ENCODE measurements around the gene CDK5.

CDK5 gene

DNA sequence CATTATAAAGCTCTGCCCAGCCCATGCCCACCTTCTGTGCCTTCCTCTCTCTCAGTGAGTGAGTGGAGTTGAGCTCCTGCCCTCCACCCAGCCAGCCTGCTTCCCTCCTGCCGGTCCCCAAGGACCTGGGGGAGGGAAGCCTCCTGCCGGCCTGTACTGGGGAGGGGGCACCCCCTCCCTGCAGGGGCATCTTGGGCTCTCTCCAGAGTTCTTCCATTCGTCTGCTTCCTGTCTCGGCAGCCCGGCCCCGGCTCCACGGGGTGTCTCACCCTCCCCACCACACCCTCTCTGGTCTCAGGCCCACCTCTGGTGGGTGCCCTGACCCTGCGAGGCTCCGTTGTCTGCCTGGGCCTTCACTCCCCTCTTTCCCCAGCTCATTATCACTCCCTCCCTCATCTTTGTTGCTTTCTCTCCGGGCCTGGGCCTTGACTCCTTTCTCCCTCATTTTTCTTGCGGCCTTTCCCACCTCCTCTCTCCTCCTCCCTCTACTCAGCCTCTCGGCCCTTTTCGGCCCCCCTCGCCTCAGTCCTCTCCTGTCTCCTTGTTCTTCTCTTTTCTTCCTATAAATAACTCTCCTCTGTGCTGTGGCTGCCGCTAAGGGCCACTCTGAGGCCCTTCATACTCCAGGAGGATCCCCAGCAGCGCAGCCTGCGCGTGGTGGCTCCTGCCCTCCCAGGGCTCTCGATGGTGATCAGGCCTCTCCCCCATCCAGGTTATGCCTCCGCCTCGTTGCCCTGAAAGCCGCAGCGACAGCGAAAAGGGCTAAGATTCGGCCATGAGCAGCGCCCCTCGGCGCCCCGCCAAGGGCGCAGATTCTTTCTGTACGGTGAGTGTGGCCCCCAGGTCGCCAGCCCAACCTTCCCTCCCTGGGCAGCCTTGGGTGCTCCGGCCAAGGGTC, 3.8 kb upstream of the CDK5 start:
- H3K27ac ChIP-seq (ENCODE audit: low read depth, low read length, severe bottlenecking): peak overlapping the region; percentile 49
- H3K9me3 ChIP-seq (ENCODE audit: control insufficient read depth, low read length): no peaks in the 10 kb centered on the region
- WGBS, 2 experiments (ENCODE audit: insufficient coverage in 2 of 2): 26 to 40% methylated on average over 23 to 32 of the region's 33 CpGs
- H3K4me3 ChIP-seq (ENCODE audit: extremely low read depth, insufficient read depth, low read length, poor library complexity, severe bottlenecking): peak overlapping the region; percentile 85
- H3K4me1 ChIP-seq (ENCODE audit: control insufficient read depth, insufficient read depth, low read length, poor library complexity, severe bottlenecking): peaks cover 40% of the 10 kb centered on the region
- H3K36me3 ChIP-seq (ENCODE audit: control insufficient read depth, insufficient read depth, low read length): peaks cover 38% of the 10 kb centered on the region

- H3K4me1 ChIP-seq (ENCODE audit: control insufficient read depth, insufficient read depth, low read length, poor library complexity, severe bottlenecking): peaks cover 40% of the 10 kb centered on the region
- WGBS, 2 experiments (ENCODE audit: insufficient coverage in 2 of 2): 5 to 15% methylated on average over 13 to 15 of the region's 21 CpGs
- no peaks in the 10 kb centered on the region for H3K9me3 ChIP-seq (ENCODE audit: control insufficient read depth, low read length)
- peak overlapping the region; percentile 85 for H3K4me3 ChIP-seq (ENCODE audit: extremely low read depth, insufficient read depth, low read length, poor library complexity, severe bottlenecking)
- no peak overlapping the region for H3K27ac ChIP-seq (ENCODE audit: low read depth, low read length, severe bottlenecking)
- H3K36me3 ChIP-seq (ENCODE audit: control insufficient read depth, insufficient read depth, low read length): peaks cover 30% of the 10 kb centered on the region
Observed at GRCh38 chr7:151060416-151061212, 2.9 kb upstream of the CDK5 start.

DNA sequence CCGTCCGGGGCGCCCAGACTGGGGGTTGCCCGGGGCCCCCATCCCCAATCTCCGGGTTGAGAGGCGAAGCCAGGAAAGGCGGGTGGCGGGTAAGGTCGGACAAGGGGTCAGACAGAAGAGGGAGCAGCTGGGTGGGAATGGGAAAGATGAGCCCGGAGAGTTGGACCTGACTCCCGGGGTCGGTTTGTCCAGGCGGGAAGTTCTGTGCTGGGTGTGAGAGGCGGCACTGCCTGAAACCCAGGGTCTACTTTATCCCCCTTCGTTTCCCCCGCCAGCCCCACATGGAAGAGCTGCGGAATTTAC, 2.4 kb upstream of the CDK5 start:
- Histone ChIP-seq H3K9me3 (ENCODE audit: control insufficient read depth, low read length) (no peaks in the 10 kb centered on the region), H3K27ac (ENCODE audit: low read depth, low read length, severe bottlenecking) (no peak overlapping the region), H3K4me3 (ENCODE audit: extremely low read depth, insufficient read depth, low read length, poor library complexity, severe bottlenecking) (peak overlapping the region; percentile 85), H3K4me1 (ENCODE audit: control insufficient read depth, insufficient read depth, low read length, poor library complexity, severe bottlenecking) (peaks cover 40% of the 10 kb centered on the region), H3K36me3 (ENCODE audit: control insufficient read depth, insufficient read depth, low read length) (peaks cover 24% of the 10 kb centered on the region)
- 0% methylated on average over 2 to 7 of the region's 17 CpGs for WGBS, 2 experiments (ENCODE audit: insufficient coverage in 2 of 2)

GRCh38 chr7:151059367-151060112, 1.8 kb upstream of the CDK5 start, which contains the start of gene SLC4A2:
Gene SLC4A2 (plus strand): TSS chr7:151059589. CDS start chr7:151061988, 2,399 bp downstream.
- H3K27ac ChIP-seq (ENCODE audit: low read depth, low read length, severe bottlenecking): peak within 1 kb of the TSS; percentile 96
- WGBS, 2 experiments (ENCODE audit: insufficient coverage in 2 of 2): 0 to 1% methylated on average over 9 to 44 of the region's 75 CpGs
- H3K4me1 ChIP-seq (ENCODE audit: control insufficient read depth, insufficient read depth, low read length, poor library complexity, severe bottlenecking): peaks cover 40% of the 10 kb centered on the region
- peaks cover 22% of the 10 kb centered on the region for H3K36me3 ChIP-seq (ENCODE audit: control insufficient read depth, insufficient read depth, low read length)
- H3K4me3 ChIP-seq (ENCODE audit: extremely low read depth, insufficient read depth, low read length, poor library complexity, severe bottlenecking): peak within 1 kb of the TSS; percentile 85
- no peaks in the 10 kb centered on the region for H3K9me3 ChIP-seq (ENCODE audit: control insufficient read depth, low read length)

- Histone ChIP-seq H3K27ac (ENCODE audit: low read depth, low read length, severe bottlenecking) (peak overlapping the region; percentile 96), H3K4me1 (ENCODE audit: control insufficient read depth, insufficient read depth, low read length, poor library complexity, severe bottlenecking) (peaks cover 37% of the 10 kb centered on the region), H3K9me3 (ENCODE audit: control insufficient read depth, low read length) (no peaks in the 10 kb centered on the region), H3K4me3 (ENCODE audit: extremely low read depth, insufficient read depth, low read length, poor library complexity, severe bottlenecking) (peak overlapping the region; percentile 85), H3K36me3 (ENCODE audit: control insufficient read depth, insufficient read depth, low read length) (peaks cover 17% of the 10 kb centered on the region)
- WGBS, 2 experiments (ENCODE audit: insufficient coverage in 2 of 2): 13 to 21% methylated on average over 15 of the region's 18 CpGs
Observed at GRCh38 chr7:151058781-151059366, 1.2 kb upstream of the CDK5 start.

DNA sequence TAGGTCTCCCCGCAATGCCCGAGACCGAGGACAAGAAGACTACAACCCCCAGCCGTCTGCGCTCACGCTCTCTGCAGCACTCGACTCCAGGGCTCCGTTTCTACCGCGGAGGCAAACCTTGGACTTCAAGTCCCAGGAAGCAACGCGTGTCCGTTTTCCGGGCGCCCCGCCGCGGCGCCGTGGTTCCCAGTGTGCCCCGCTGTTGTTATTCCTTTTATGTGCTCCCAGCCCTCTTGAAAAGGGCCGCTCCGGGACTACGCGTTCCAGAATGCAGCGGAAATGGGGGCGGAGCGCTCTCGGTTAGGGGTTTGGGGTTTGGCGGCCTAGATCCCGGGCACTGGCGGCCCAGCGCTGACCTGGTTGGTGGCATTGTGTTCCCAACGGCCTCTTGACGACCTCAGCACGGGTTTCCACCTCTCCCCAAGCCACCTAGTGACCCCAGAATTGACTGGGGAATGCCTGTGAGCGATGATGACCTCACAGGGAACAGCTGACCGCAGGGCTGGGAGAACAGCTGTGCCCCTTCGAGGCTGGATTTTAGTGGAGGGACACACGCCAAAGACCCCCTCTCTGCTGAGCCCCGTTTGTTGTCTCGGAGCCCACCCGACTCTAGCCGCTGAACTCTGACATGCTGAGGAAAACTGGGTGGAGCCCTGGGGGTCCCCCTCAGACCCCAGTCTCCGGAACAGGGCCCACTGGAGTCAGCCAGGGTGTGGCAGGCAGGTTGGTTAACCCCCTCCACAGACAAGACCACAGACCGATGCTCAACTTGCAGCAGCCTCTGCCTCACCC, 488 bp upstream of the CDK5 start:
- 5 to 6% methylated on average over 34 to 36 of the region's 46 CpGs for WGBS, 2 experiments (ENCODE audit: insufficient coverage in 2 of 2)
- Histone ChIP-seq H3K4me1 (ENCODE audit: control insufficient read depth, insufficient read depth, low read length, poor library complexity, severe bottlenecking) (peaks cover 32% of the 10 kb centered on the region), H3K4me3 (ENCODE audit: extremely low read depth, insufficient read depth, low read length, poor library complexity, severe bottlenecking) (peak overlapping the region; percentile 85), H3K27ac (ENCODE audit: low read depth, low read length, severe bottlenecking) (peak overlapping the region; percentile 96), H3K9me3 (ENCODE audit: control insufficient read depth, low read length) (no peaks in the 10 kb centered on the region), H3K36me3 (ENCODE audit: control insufficient read depth, insufficient read depth, low read length) (peaks cover 13% of the 10 kb centered on the region)

GRCh38 chr7:151056666-151057505, 811 bp downstream of the CDK5 start:
- no peaks in the 10 kb centered on the region for H3K9me3 ChIP-seq (ENCODE audit: control insufficient read depth, low read length)
- peak overlapping the region; percentile 85 for H3K4me3 ChIP-seq (ENCODE audit: extremely low read depth, insufficient read depth, low read length, poor library complexity, severe bottlenecking)
- peaks cover 26% of the 10 kb centered on the region for H3K4me1 ChIP-seq (ENCODE audit: control insufficient read depth, insufficient read depth, low read length, poor library complexity, severe bottlenecking)
- peaks cover 12% of the 10 kb centered on the region for H3K36me3 ChIP-seq (ENCODE audit: control insufficient read depth, insufficient read depth, low read length)
- 31 to 37% methylated on average over 20 to 29 of the region's 29 CpGs for WGBS, 2 experiments (ENCODE audit: insufficient coverage in 2 of 2)
- no peak overlapping the region for H3K27ac ChIP-seq (ENCODE audit: low read depth, low read length, severe bottlenecking)

DNA sequence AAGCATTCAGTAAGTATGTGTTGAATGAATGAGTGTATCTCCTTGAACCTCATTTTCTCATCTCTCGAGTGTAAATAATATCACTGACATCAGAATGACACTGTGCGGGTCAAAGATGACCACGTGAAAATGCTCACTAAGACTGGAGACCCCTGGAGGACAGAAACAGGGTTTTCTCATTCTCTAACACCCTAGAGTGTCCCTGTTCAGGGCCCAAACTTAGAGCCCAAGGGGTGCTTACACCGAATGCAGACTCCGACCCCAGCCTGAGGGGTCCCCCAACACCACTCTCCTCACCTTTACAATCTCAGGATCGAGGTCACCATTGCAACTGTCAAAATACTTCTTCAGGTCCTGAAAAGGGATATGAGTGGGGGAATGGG, 1.4 kb downstream of the CDK5 start:
- H3K4me3 ChIP-seq (ENCODE audit: extremely low read depth, insufficient read depth, low read length, poor library complexity, severe bottlenecking): no peak overlapping the region
- H3K27ac ChIP-seq (ENCODE audit: low read depth, low read length, severe bottlenecking): no peak overlapping the region
- WGBS, 2 experiments (ENCODE audit: insufficient coverage in 2 of 2): 94 to 100% methylated on average over 2 to 4 of the region's 6 CpGs
- no peaks in the 10 kb centered on the region for H3K9me3 ChIP-seq (ENCODE audit: control insufficient read depth, low read length)
- peaks cover 20% of the 10 kb centered on the region for H3K4me1 ChIP-seq (ENCODE audit: control insufficient read depth, insufficient read depth, low read length, poor library complexity, severe bottlenecking)
- H3K36me3 ChIP-seq (ENCODE audit: control insufficient read depth, insufficient read depth, low read length): peaks cover 7% of the 10 kb centered on the region

GRCh38 chr7:151053751-151054150, 3.9 kb downstream of the CDK5 start:
- WGBS, 2 experiments (ENCODE audit: insufficient coverage in 2 of 2): 93 to 94% methylated on average over 3 to 8 of the region's 8 CpGs
- Histone ChIP-seq H3K4me1 (ENCODE audit: control insufficient read depth, insufficient read depth, low read length, poor library complexity, severe bottlenecking) (peaks cover 9% of the 10 kb centered on the region), H3K27ac (ENCODE audit: low read depth, low read length, severe bottlenecking) (no peak overlapping the region), H3K4me3 (ENCODE audit: extremely low read depth, insufficient read depth, low read length, poor library complexity, severe bottlenecking) (no peak overlapping the region), H3K36me3 (ENCODE audit: control insufficient read depth, insufficient read depth, low read length) (peaks cover 7% of the 10 kb centered on the region), H3K9me3 (ENCODE audit: control insufficient read depth, low read length) (no peaks in the 10 kb centered on the region)

All from mesodermal cell (in vitro differentiated cells).